GM12878 (cell line): Measurements from ENCODE around the gene CRTC3. TPM values are rescaled to one million over a fixed set of nuclear protein-coding genes. Genes with fewer than 3 reads are reported as not detected.

Source experiments
- ATAC-seq: fragments of 200-7000 bp; cut with Tn5 transposase; 3 replicates; pipeline ENCODE4 v1.9.1; 2020; ENCODE audit warnings: mild to moderate bottlenecking, moderate library complexity
- BruUV-seq: library from RNA; stranded (reverse); fragments of 400-500 nt; replicated peaks from 2 replicates; lab custom pipeline; 2021; lab: Mats Ljungman, UMichigan
- CTCF ChIA-PET: fragments of 300-600 bp; sonication (Branson Sonifier 250); formaldehyde crosslinking; extraction: SDS; loops from one replicate; lab custom pipeline; 2021; ENCODE audit warnings: inconsistent platforms; lab: Yijun Ruan, JAX
- POLR2A ChIA-PET: fragments of 350-600 bp; formaldehyde crosslinking; extraction: SDS; loops from one replicate; lab custom pipeline; 2021; ENCODE audit warnings: inconsistent platforms; lab: Charles Lee
- RAD21 ChIA-PET: fragments of 300-600 bp; sonication (Branson Sonifier 250); formaldehyde crosslinking; loops from one replicate; lab custom pipeline; 2023; ENCODE audit warnings: antibody characterized with exemption; ENCODE audit not compliant: unreplicated experiment; lab: Charles Lee
- SMC1A ChIA-PET: fragments of 300-600 bp; sonication (Branson Sonifier 250); formaldehyde crosslinking; loops from one replicate; lab custom pipeline; 2023; ENCODE audit not compliant: unreplicated experiment, uncharacterized antibody; lab: Charles Lee
- DNase-seq: peaks from one replicate; pipeline ENCODE4 v3.0.0-alpha.2; 2011; ENCODE audit warnings: low read depth, low spot score
- FAIRE-seq: peaks from 3 replicates; lab custom pipeline; 2011; peaks lifted over from hg19 to GRCh38; lab: Jason Lieb, UNC
- H2AFZ ChIP-seq: 2 replicates; pipeline ENCODE4 v1.6.0; 2011; ENCODE audit warnings: low read depth, low read length, control low read depth; ENCODE audit not compliant: control insufficient read depth
- H3K27ac ChIP-seq: 2 replicates; pipeline ENCODE4 v1.5.1; 2011; ENCODE audit warnings: control low read depth; ENCODE audit not compliant: control insufficient read depth, insufficient read depth
- H3K27me3 ChIP-seq, 2 experiments: replicated peaks in 1 of 2; 2 replicates each; pipeline versions ENCODE4 v1.6.0 to v1.6.1; 2011; ENCODE audit warnings: low read length in 1 of 2; ENCODE audit not compliant: control insufficient read depth in 2 of 2, insufficient read depth in 2 of 2
- H3K36me3 ChIP-seq, 2 experiments: 2 replicates each; pipeline ENCODE4 v1.5.1; 2011; ENCODE audit warnings: low read length in 1 of 2; ENCODE audit not compliant: control insufficient read depth in 2 of 2, insufficient read depth in 2 of 2
- H3K4me1 ChIP-seq: 2 replicates; pipeline ENCODE4 v1.6.1; 2011; ENCODE audit warnings: mild to moderate bottlenecking, low read length, moderate library complexity, mixed read lengths; ENCODE audit not compliant: control insufficient read depth, insufficient read depth
- H3K4me2 ChIP-seq: 2 replicates; pipeline ENCODE4 v1.6.0; 2011; ENCODE audit warnings: control low read depth; ENCODE audit not compliant: control insufficient read depth, insufficient read depth
- H3K4me3 ChIP-seq: fragments of 200-600 bp; sonication (generic); 2 replicates; pipeline ENCODE4 v1.5.1; 2016
- H3K79me2 ChIP-seq: 2 replicates; pipeline ENCODE4 v1.6.0; 2011; ENCODE audit warnings: low read length; ENCODE audit not compliant: control insufficient read depth, insufficient read depth
- H3K9ac ChIP-seq: 2 replicates; pipeline ENCODE4 v1.8.0; 2011; ENCODE audit warnings: low read length, control low read depth, mixed read lengths; ENCODE audit not compliant: control insufficient read depth, insufficient read depth
- H3K9me3 ChIP-seq: replicated peaks from 3 replicates; pipeline ENCODE4 v1.5.1; 2011; ENCODE audit warnings: mild to moderate bottlenecking, low read length; ENCODE audit not compliant: control insufficient read depth, insufficient read depth
- H4K20me1 ChIP-seq: 2 replicates; pipeline ENCODE4 v1.6.0; 2011; ENCODE audit not compliant: control insufficient read depth, insufficient read depth
- ASH2L ChIP-seq: fragments of 300-600, 200-600 bp; sonication (generic); IDR thresholded peaks from 2 replicates; pipeline ENCODE4 v1.6.1; 2017; ENCODE audit warnings: low read depth, mild to moderate bottlenecking, borderline replicate concordance
- CBX3 ChIP-seq: fragments of 200-600 bp; sonication (generic); IDR thresholded peaks from 2 replicates; pipeline ENCODE4 v1.6.1; 2016; ENCODE audit warnings: low read depth, borderline replicate concordance
- EP300 ChIP-seq, 2 experiments: fragments of 150-350 bp in 1 of 2; IDR thresholded peaks; 2 replicates each; pipeline ENCODE4 v1.6.1; 2011 to 2012; ENCODE audit warnings: low read depth in 2 of 2, low read length in 2 of 2, borderline replicate concordance in 1 of 2, improper control_type of control experiment in 1 of 2, inconsistent platforms in 1 of 2; ENCODE audit not compliant: control insufficient read depth in 1 of 2
- FOXK2 ChIP-seq: fragments of 450-650 bp; IDR thresholded peaks from 2 replicates; pipeline ENCODE4 v1.6.1; 2017; ENCODE audit warnings: mild to moderate bottlenecking, moderate library complexity
- GATAD2B ChIP-seq: fragments of 450-650 bp; conservative IDR thresholded peaks from 2 replicates; pipeline ENCODE4 v1.6.1; 2017; ENCODE audit warnings: low read depth, mild to moderate bottlenecking, moderate library complexity
- NFYB ChIP-seq: IDR thresholded peaks from 2 replicates; pipeline ENCODE4 v1.6.1; 2011; ENCODE audit warnings: low read depth, mild to moderate bottlenecking, low read length, improper control_type of control experiment, moderate library complexity; ENCODE audit not compliant: insufficient read depth
- PBX3 ChIP-seq: IDR thresholded peaks from 2 replicates; pipeline ENCODE4 v1.6.1; 2011; ENCODE audit warnings: mild to moderate bottlenecking, low read depth, low read length, moderate library complexity; ENCODE audit not compliant: insufficient replicate concordance
- RAD21 ChIP-seq: IDR thresholded peaks from 2 replicates; pipeline ENCODE4 v1.6.1; 2011; ENCODE audit warnings: mild to moderate bottlenecking, low read depth, low read length, moderate library complexity; ENCODE audit not compliant: insufficient read depth
- RUNX3 ChIP-seq: IDR thresholded peaks from 2 replicates; pipeline ENCODE4 v1.6.1; 2012; ENCODE audit warnings: low read length, inconsistent platforms
- SIN3A ChIP-seq: IDR thresholded peaks from 2 replicates; pipeline ENCODE4 v1.6.1; 2012; ENCODE audit warnings: low read depth, low read length, improper control_type of control experiment
- WGBS: methylation state at CpG from one replicate; pipeline ENCODE4 v1.1.6; 2016; ENCODE audit warnings: low lambda C conversion rate; ENCODE audit not compliant: insufficient replicate concordance, insufficient coverage; ENCODE audit errors: missing lambda C conversion rate; 5-methylcytosine and 5-hydroxymethylcytosine counted together
- in situ Hi-C: fragments of 300-500 bp; cut with MboI; formaldehyde crosslinking; loops from 9 replicates; pipeline ENCODE4 v1.14.3; 2018; ENCODE audit warnings: mixed read lengths
- intact Hi-C: fragments of 100-400 bp; cut with micrococcal nuclease; formaldehyde crosslinking; loops from one replicate; pipeline ENCODE4 v1.14.2; 2022; ENCODE audit not compliant: unreplicated experiment
- polyA plus RNA-seq, 11 experiments: library from polyadenylated mRNA; depleted of rRNA in 4 of 11; unstranded in 6 of 11; stranded (reverse) in 5 of 11; fragments of >200 nt; fragmentation: Nextera tagmentation in 4 of 11; fragmentation: Illumina TruSeq in 1 of 11; extraction: Ambion mirVana in 4 of 11; extraction: Trizol in 1 of 11; gene quantifications; 1 replicate in 1 of 11; 2 replicates in 10 of 11; pipeline versions ENCODE4 v1.2.1 to v1.2.3, GENCODE V29; 2011 to 2016; ENCODE audit warnings: inconsistent platforms in 2 of 11, missing spikeins in 2 of 11, low read depth in 1 of 11
- total RNA-seq, 4 experiments: library from RNA; depleted of rRNA in 3 of 4; stranded (reverse); fragments of >200 nt in 3 of 4; fragmentation: Illumina TruSeq in 1 of 4; extraction: Trizol in 1 of 4; gene quantifications; 2 replicates each; pipeline versions ENCODE4 v1.2.1 to v1.2.3, GENCODE V29; 2013 to 2021
- TF ChIP-seq, protein P1 (sequence below): fragments of 450-650 bp; IDR thresholded peaks from 2 replicates; pipeline ENCODE4 v1.6.1; 2016; ENCODE audit warnings: mild to moderate bottlenecking
- TF ChIP-seq, protein P2 (sequence below): IDR thresholded peaks from 2 replicates; pipeline ENCODE4 v1.6.1; 2012; ENCODE audit warnings: improper control_type of control experiment, low read depth, low read length; ENCODE audit not compliant: insufficient replicate concordance
- TF ChIP-seq, protein P3 (sequence below): IDR thresholded peaks from 2 replicates; pipeline ENCODE4 v1.6.1; 2012; ENCODE audit warnings: low read depth, low read length, improper control_type of control experiment

Gene CRTC3
- total and polyA plus RNA-seq, 10 of the 15 experiments (the other 5 are each of a cell fraction or from before 2014, with no cell fraction given), result 3.5 to 36.9 (median 18.9) TPM

DNA sequence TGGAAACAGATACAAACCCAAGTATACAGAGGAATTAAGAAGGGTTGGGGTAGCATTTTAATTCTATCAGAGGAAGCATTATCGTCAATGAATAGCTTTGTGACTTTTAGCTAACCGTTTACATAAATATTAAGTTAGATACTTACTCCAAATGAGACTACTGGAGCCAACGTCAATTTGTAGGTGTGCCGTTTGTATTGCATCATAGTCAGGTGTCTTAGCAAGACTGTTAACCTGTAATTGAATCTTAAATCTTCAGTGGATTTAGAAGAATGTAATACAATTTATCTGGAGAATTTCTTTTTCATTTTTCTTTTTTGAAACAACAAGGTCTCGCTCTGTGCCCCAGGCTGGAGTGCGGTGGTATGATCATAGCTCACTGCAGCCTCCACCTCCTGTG, 55.1 kb downstream of the CRTC3 start (continued):
- TF ChIP-seq RUNX3 (no peak), CBX3 (no peak), SIN3A (no peak)

- peaks cover 13% of the 10 kb centered on the region for H3K4me1 ChIP-seq
- TF ChIP-seq PBX3, result no peak
- TF ChIP-seq, protein P1, sequence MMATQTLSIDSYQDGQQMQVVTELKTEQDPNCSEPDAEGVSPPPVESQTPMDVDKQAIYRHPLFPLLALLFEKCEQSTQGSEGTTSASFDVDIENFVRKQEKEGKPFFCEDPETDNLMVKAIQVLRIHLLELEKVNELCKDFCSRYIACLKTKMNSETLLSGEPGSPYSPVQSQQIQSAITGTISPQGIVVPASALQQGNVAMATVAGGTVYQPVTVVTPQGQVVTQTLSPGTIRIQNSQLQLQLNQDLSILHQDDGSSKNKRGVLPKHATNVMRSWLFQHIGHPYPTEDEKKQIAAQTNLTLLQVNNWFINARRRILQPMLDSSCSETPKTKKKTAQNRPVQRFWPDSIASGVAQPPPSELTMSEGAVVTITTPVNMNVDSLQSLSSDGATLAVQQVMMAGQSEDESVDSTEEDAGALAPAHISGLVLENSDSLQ, result no peak
- no peak for TF ChIP-seq EP300 (IDR thresholded peaks at IDR 0.05; ENCODE audit: borderline replicate concordance in 1 of 2, control insufficient read depth in 1 of 2, low read depth in 2 of 2, low read length in 2 of 2)
- no peak for TF ChIP-seq FOXK2
- no peak for TF ChIP-seq ASH2L
- TF ChIP-seq, protein P2, sequence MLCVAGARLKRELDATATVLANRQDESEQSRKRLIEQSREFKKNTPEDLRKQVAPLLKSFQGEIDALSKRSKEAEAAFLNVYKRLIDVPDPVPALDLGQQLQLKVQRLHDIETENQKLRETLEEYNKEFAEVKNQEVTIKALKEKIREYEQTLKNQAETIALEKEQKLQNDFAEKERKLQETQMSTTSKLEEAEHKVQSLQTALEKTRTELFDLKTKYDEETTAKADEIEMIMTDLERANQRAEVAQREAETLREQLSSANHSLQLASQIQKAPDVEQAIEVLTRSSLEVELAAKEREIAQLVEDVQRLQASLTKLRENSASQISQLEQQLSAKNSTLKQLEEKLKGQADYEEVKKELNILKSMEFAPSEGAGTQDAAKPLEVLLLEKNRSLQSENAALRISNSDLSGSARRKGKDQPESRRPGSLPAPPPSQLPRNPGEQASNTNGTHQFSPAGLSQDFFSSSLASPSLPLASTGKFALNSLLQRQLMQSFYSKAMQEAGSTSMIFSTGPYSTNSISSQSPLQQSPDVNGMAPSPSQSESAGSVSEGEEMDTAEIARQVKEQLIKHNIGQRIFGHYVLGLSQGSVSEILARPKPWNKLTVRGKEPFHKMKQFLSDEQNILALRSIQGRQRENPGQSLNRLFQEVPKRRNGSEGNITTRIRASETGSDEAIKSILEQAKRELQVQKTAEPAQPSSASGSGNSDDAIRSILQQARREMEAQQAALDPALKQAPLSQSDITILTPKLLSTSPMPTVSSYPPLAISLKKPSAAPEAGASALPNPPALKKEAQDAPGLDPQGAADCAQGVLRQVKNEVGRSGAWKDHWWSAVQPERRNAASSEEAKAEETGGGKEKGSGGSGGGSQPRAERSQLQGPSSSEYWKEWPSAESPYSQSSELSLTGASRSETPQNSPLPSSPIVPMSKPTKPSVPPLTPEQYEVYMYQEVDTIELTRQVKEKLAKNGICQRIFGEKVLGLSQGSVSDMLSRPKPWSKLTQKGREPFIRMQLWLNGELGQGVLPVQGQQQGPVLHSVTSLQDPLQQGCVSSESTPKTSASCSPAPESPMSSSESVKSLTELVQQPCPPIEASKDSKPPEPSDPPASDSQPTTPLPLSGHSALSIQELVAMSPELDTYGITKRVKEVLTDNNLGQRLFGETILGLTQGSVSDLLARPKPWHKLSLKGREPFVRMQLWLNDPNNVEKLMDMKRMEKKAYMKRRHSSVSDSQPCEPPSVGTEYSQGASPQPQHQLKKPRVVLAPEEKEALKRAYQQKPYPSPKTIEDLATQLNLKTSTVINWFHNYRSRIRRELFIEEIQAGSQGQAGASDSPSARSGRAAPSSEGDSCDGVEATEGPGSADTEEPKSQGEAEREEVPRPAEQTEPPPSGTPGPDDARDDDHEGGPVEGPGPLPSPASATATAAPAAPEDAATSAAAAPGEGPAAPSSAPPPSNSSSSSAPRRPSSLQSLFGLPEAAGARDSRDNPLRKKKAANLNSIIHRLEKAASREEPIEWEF, result no peak
- no peak for TF ChIP-seq RAD21
- TF ChIP-seq GATAD2B, result no peak
- TF ChIP-seq, protein P3, sequence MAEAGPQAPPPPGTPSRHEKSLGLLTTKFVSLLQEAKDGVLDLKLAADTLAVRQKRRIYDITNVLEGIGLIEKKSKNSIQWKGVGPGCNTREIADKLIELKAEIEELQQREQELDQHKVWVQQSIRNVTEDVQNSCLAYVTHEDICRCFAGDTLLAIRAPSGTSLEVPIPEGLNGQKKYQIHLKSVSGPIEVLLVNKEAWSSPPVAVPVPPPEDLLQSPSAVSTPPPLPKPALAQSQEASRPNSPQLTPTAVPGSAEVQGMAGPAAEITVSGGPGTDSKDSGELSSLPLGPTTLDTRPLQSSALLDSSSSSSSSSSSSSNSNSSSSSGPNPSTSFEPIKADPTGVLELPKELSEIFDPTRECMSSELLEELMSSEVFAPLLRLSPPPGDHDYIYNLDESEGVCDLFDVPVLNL, result no peak
- TF ChIP-seq NFYB, result no peak
Observed at GRCh38 chr15:90585863-90586262, 56.1 kb downstream of the CRTC3 start.

More at GRCh38 chr15:90585863-90586262, 56.1 kb downstream of the CRTC3 start:
- H3K79me2 ChIP-seq, result peaks cover 2% of the 10 kb centered on the region
- no peak for ATAC-seq
- 99% methylated on average over 4 of the region's 4 CpGs for WGBS
- H3K27ac ChIP-seq, result no peak overlapping the region
- H3K27me3 ChIP-seq, result no peaks in the 10 kb centered on the region
- H3K9ac ChIP-seq, result no peak overlapping the region
- no TSS peak for BruUV-seq
- intact Hi-C loops, result no loop called here
- FAIRE-seq, result no peak
- no peaks in the 10 kb centered on the region for H3K9me3 ChIP-seq
- ChIA-PET RAD21 (interaction anchor here (0.7 to 1.8 kb wide), 4 partner anchors 9 to 29 kb away, joined by 3 to 4 read pairs (median 3); no protein-coding TSS in a partner anchor), CTCF (interaction anchor here (0.9 to 3.1 kb wide), 4 partner anchors 11 to 103 kb away, joined by 3 to 11 read pairs (median 4); no protein-coding TSS in a partner anchor), SMC1A (interaction anchor here (1.2 to 5.3 kb wide), 8 partner anchors 8 to 70 kb away, joined by 3 to 31 read pairs (median 4); no protein-coding TSS in a partner anchor), POLR2A (interaction anchor here (0.6 to 1.1 kb wide), 3 partner anchors 9 to 66 kb away, joined by 3 read pairs; no protein-coding TSS in a partner anchor)
- H2AFZ ChIP-seq, result no peak overlapping the region
- no peak for DNase-seq
- in situ Hi-C loops, result no loop called here
- no peak overlapping the region for H3K4me3 ChIP-seq
- H4K20me1 ChIP-seq, result no peaks in the 10 kb centered on the region
- H3K4me2 ChIP-seq, result no peak overlapping the region
- peaks cover 0 to 2% of the 10 kb centered on the region in 2 experiments; a peak in 1 of 4 replicates for H3K36me3 ChIP-seq
